DMS53 treated with DMSO at 0.1 percent for 48 hours (cell line): ENCODE results near the gene CDYL2.
"Not testable (repeated sequence)": the region's sequence is repeated elsewhere in the genome, so short reads cannot be mapped to it uniquely, and the experiment has no call there.

Source experiments
- DNase-seq: peaks from one replicate; lab custom pipeline; 2025; ENCODE audit not compliant: unreplicated experiment; lab: John Stamatoyannopoulos, UW

CDYL2 gene

GRCh38 chr16:80804526-80805383, at the start of gene CDYL2:
CDYL2 (minus strand) TSS chr16:80804598; CDS start chr16:80804173, 425 bp downstream.
- peak; percentile 13 for DNase-seq

- DNase-seq = no peak
Observed at GRCh38 chr16:80852261-80852872, 48.0 kb upstream of the CDYL2 start.

- no peak for DNase-seq
Observed at GRCh38 chr16:80851831-80852230, 47.4 kb upstream of the CDYL2 start.

GRCh38 chr16:80850757-80851156, 46.4 kb upstream of the CDYL2 start:
- no peak for DNase-seq

GRCh38 chr16:80848862-80849261, 44.5 kb upstream of the CDYL2 start:
- DNase-seq = no peak

GRCh38 chr16:80846680-80847079, 42.3 kb upstream of the CDYL2 start:
- no peak for DNase-seq

GRCh38 chr16:80846275-80846674, 41.9 kb upstream of the CDYL2 start:
- no peak for DNase-seq

GRCh38 chr16:80844395-80844794, 40.0 kb upstream of the CDYL2 start:
- no peak for DNase-seq

- no peak for DNase-seq
Observed at GRCh38 chr16:80841231-80841630, 36.8 kb upstream of the CDYL2 start.

- DNase-seq = no peak
Observed at GRCh38 chr16:80837533-80838147, 33.2 kb upstream of the CDYL2 start.

- no peak for DNase-seq
Observed at GRCh38 chr16:80836846-80837245, 32.4 kb upstream of the CDYL2 start.

- DNase-seq = no peak
Observed at GRCh38 chr16:80836202-80836601, 31.8 kb upstream of the CDYL2 start.

- no peak for DNase-seq
Observed at GRCh38 chr16:80831039-80831438, 26.6 kb upstream of the CDYL2 start.

GRCh38 chr16:80828495-80828894, 24.1 kb upstream of the CDYL2 start:
- no peak for DNase-seq

GRCh38 chr16:80827007-80827406, 22.6 kb upstream of the CDYL2 start:
- no peak for DNase-seq

GRCh38 chr16:80825365-80825758, 21.0 kb upstream of the CDYL2 start:
- no peak for DNase-seq

GRCh38 chr16:80824623-80825364, 20.4 kb upstream of the CDYL2 start:
- peak; percentile 34 for DNase-seq

GRCh38 chr16:80819988-80820387, 15.6 kb upstream of the CDYL2 start:
- DNase-seq = no peak

- no peak for DNase-seq
Observed at GRCh38 chr16:80816356-80816755, 12.0 kb upstream of the CDYL2 start.

GRCh38 chr16:80815278-80815677, 10.9 kb upstream of the CDYL2 start:
- DNase-seq = not testable (repeated sequence)

GRCh38 chr16:80812593-80812992, 8.2 kb upstream of the CDYL2 start:
- DNase-seq = no peak
